HFFc6 (cell line): ENCODE data around the gene NPAS1. TPM values are rescaled to one million over a fixed set of nuclear protein-coding genes. Genes with fewer than 3 reads are reported as not detected.
"Not testable (repeated sequence)": the region's sequence is repeated elsewhere in the genome, so short reads cannot be mapped to it uniquely, and the experiment has no call there.

Source experiments
- DNase-seq: peaks from one replicate; pipeline ENCODE4 v3.0.0-alpha.2; 2018
- H3K27ac Mint-ChIP-seq: 2 replicates; pipeline ENCODE4 v1.8.0; 2020; ENCODE audit warnings: mild to moderate bottlenecking, mixed read lengths
- H3K27me3 Mint-ChIP-seq: 2 replicates; pipeline ENCODE4 v1.8.0; 2021; ENCODE audit warnings: mild to moderate bottlenecking, moderate library complexity, mixed read lengths; ENCODE audit not compliant: insufficient read depth
- H3K36me3 Mint-ChIP-seq: 2 replicates; pipeline ENCODE4 v1.8.0; 2021; ENCODE audit warnings: low read depth, mixed read lengths
- H3K4me1 Mint-ChIP-seq: 2 replicates; pipeline ENCODE4 v1.8.0; 2020; ENCODE audit warnings: low read depth, mixed read lengths
- H3K4me3 Mint-ChIP-seq: 2 replicates; pipeline ENCODE4 v1.8.0; 2020; ENCODE audit warnings: mild to moderate bottlenecking, moderate library complexity, mixed read lengths
- H3K9me3 Mint-ChIP-seq: 2 replicates; pipeline ENCODE4 v1.8.0; 2020; ENCODE audit warnings: mild to moderate bottlenecking, mixed read lengths
- total RNA-seq, 6 experiments: library from RNA; stranded (reverse); fragmentation: NEBNext Ultra II Directional; extraction: Animal tissue kit (Norgen Biotek cat#: 25700); gene quantifications; 2 replicates in 1 of 6; 3 replicates in 5 of 6; pipeline ENCODE4 v1.2.3, GENCODE V29; 2021
- TF ChIP-seq, protein P1 (sequence below): fragments of 200-600 bp; sonication (generic); IDR thresholded peaks from 2 replicates; pipeline ENCODE4 v1.5.0; 2021; ENCODE audit warnings: antibody characterized with exemption, mild to moderate bottlenecking

NPAS1 gene
- total RNA-seq, 6 experiments from 2014 or later: 2.2 to 11.5 (median 3.6) TPM

DNA sequence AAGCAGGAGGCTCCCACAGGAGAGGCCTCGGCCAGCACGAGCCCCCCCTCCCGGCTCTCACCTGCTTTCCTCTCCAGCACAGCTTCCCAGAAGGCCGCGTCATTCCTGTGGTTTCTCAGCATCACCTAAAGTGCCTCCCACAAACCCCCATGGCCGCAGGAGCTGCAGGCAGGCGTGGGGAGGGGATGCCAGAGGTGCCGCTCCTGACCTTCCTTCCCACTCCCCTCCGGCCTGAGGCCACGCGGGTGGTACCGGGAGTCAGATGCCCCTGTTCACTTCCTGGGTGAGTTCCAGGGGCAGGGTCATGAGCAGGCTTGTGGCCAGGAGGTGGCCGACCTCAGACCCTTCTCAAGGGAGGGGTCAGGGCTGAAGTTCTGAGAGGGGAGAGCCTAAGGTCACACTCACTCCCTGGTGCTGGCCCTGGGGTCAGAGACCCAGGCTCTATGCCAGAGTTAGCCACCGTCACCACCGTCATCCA lies 14.4 kb upstream of the NPAS1 start:
- Mint-ChIP-seq H3K36me3 (0 out of 2 replicates have a peak, but pooled peaks cover 4% of the 10 kb centered on the region), H3K4me3 (no peak overlapping the region), H3K27me3 (peaks cover 12% of the 10 kb centered on the region), H3K9me3 (no peaks in the 10 kb centered on the region), H3K4me1 (peaks cover 12% of the 10 kb centered on the region; the same call in 1 of the 2 replicates), H3K27ac (no peak overlapping the region)
- DNase-seq: no peak
- TF ChIP-seq, protein P1, sequence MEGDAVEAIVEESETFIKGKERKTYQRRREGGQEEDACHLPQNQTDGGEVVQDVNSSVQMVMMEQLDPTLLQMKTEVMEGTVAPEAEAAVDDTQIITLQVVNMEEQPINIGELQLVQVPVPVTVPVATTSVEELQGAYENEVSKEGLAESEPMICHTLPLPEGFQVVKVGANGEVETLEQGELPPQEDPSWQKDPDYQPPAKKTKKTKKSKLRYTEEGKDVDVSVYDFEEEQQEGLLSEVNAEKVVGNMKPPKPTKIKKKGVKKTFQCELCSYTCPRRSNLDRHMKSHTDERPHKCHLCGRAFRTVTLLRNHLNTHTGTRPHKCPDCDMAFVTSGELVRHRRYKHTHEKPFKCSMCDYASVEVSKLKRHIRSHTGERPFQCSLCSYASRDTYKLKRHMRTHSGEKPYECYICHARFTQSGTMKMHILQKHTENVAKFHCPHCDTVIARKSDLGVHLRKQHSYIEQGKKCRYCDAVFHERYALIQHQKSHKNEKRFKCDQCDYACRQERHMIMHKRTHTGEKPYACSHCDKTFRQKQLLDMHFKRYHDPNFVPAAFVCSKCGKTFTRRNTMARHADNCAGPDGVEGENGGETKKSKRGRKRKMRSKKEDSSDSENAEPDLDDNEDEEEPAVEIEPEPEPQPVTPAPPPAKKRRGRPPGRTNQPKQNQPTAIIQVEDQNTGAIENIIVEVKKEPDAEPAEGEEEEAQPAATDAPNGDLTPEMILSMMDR: no peak

DNA sequence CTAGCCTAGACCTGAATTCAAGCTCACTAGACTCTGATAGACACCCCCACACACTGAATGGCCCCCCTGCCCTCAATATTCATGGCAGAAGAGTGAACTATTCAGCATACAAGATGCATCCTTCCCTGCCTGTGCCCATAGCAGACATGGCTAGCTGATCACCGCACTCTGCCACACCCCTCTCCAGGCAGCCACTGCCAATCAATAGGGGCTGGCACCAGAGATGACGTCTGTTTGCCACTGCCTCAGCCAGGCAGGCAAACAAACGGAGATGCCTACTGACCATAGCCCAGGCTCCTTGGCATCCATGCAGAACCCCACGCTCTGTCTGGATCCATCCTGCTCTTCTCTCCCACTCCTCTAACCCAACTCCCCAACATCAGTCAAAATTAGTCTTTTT lies 13.8 kb upstream of the NPAS1 start:
- Mint-ChIP-seq H3K27me3 (peaks cover 10% of the 10 kb centered on the region), H3K4me3 (no peak overlapping the region), H3K36me3 (0 out of 2 replicates have a peak, but pooled peaks cover 4% of the 10 kb centered on the region), H3K4me1 (peaks cover 12% of the 10 kb centered on the region; the same call in 1 of the 2 replicates), H3K27ac (no peak overlapping the region), H3K9me3 (no peaks in the 10 kb centered on the region)
- TF ChIP-seq, protein P1: no peak
- DNase-seq: peak; percentile 17

DNA sequence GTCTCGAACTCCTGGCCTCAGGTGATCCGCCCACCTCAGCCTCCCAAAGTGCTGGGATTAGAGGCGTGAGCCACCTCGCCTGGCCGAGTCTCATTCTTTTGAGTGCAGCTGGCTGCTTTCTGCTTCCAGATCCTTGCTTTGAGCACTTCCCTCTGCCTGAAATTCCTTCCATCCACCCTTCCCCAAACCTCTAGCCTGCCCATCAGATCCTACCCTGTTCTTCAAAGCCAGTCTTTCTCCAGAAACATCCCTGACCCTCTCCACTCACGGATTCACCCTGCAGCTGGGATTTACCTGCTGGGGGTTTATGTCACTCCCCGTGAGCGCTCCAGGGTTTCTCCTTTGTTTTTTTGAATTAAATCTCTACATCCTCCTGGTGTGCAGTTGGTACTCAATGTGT lies 13.1 kb upstream of the NPAS1 start:
- H3K27me3 Mint-ChIP-seq: peaks cover 6% of the 10 kb centered on the region
- H3K27ac Mint-ChIP-seq: no peak overlapping the region
- TF ChIP-seq, protein P1: no peak
- H3K36me3 Mint-ChIP-seq: 0 out of 2 replicates have a peak, but pooled peaks cover 4% of the 10 kb centered on the region
- H3K4me1 Mint-ChIP-seq: peaks cover 12% of the 10 kb centered on the region; the same call in 1 of the 2 replicates
- no peak overlapping the region for H3K4me3 Mint-ChIP-seq
- DNase-seq: no peak
- no peaks in the 10 kb centered on the region for H3K9me3 Mint-ChIP-seq

DNA sequence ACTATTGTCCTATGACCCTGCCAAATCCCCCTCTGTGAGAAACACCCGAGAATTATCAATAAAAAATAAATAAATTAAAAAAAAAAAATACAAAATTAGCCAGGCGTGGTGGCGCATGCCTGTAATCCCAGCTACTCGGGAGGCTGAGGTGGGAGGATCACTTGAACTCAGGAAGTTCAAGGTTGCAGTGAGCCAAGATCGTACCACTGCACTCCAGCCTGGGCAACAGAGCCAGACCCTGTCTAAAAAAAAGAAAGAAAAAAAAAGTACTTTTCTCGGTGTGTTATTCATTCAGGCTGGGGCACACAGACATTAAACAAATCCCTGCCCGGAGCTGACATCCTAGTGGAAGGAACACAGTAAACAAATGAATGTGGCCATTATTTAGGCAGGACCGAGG lies 9.1 kb upstream of the NPAS1 start:
- not testable (repeated sequence) for H3K27ac Mint-ChIP-seq, H3K4me3 Mint-ChIP-seq, H3K36me3 Mint-ChIP-seq, H3K27me3 Mint-ChIP-seq, H3K9me3 Mint-ChIP-seq, DNase-seq
- H3K4me1 Mint-ChIP-seq: peaks cover 12% of the 10 kb centered on the region

DNA sequence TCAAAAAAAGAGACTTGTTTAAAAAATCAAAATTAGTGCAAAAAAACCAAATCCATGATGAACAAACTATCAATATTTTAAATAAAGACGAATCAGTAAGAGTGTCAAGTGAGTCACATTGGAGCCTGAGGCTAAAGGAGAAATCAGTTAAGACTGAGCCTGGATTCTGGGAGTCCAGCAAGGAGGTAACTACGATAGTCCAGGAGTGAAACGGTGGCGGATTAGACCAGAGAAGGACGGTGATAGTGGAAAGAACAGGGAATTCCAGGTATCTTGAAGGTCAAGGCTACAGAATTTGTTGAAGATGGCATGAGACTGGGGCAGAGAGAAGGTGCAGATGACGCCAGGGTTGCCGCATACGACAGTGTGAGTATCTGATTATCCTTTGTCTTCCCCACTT lies 7.0 kb upstream of the NPAS1 start:
- TF ChIP-seq, protein P1: no peak
- no peak for DNase-seq

DNA sequence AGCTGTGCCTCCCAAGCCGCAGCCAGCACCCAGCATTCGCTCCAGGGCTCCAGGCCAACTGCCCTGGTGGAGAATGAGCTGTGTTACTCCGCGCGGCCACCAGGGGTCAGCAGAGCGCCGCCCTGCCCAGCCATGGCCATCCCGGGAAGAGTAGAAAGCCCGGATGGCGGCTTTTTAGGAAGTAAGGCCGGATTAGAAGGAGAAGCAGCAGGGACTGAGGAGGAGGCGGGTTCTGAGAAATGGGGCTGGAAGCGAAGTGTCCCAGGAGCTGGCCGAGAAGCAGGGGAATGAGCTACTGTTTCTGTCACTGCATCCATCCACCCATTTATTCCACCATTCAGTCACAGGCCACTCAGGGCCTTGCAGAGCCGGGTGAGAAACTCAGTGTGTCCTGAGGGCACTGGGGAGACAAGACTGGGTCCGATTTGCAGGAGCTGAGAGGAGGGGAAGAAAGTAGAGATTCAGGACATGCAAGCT lies 6.6 kb upstream of the NPAS1 start:
- Mint-ChIP-seq H3K9me3 (no peaks in the 10 kb centered on the region), H3K27ac (peak overlapping the region; percentile 62), H3K4me3 (peak overlapping the region; percentile 70), H3K36me3 (no peaks in the 10 kb centered on the region), H3K4me1 (peaks cover 12% of the 10 kb centered on the region), H3K27me3 (no peaks in the 10 kb centered on the region; the same call in none of the 2 replicates)
- DNase-seq: peak; percentile 65
- TF ChIP-seq, protein P1: peak; percentile 100

More for the DNA sequence above, 7.0 kb upstream of the NPAS1 start:
- H3K9me3 Mint-ChIP-seq: no peaks in the 10 kb centered on the region
- H3K4me3 Mint-ChIP-seq: peak overlapping the region; percentile 70
- peak overlapping the region; percentile 62; the same call in 1 of the 2 replicates for H3K27ac Mint-ChIP-seq
- H3K36me3 Mint-ChIP-seq: no peaks in the 10 kb centered on the region
- no peaks in the 10 kb centered on the region; the same call in none of the 2 replicates for H3K27me3 Mint-ChIP-seq
- H3K4me1 Mint-ChIP-seq: peaks cover 12% of the 10 kb centered on the region
